Gastrocnemius medialis (tissue), 4 donors: ENCODE data around the gene RPGRIP1. TPM values are rescaled to one million over a fixed set of nuclear protein-coding genes. Genes with fewer than 3 reads are reported as not detected.
A peak's percentile ranks its signal among the peaks of the same experiment; 100 is the strongest.
"Not testable (repeated sequence)": the region's sequence is repeated elsewhere in the genome, so short reads cannot be mapped to it uniquely, and the experiment has no call there.

Experiments used
- ATAC-seq, 2 donors: fragments of 150-250 bp; one replicate each; pipeline ENCODE4 v1.9.1; 2016
- DNase-seq, 2 donors: peaks; one replicate each; pipeline ENCODE4 v3.0.0-alpha.2; 2019
- H3K27ac ChIP-seq, 4 donors: fragments of 200-600 bp; sonication (generic); 1 replicate in 1 of 4; 2 replicates in 3 of 4; pipeline ENCODE4 v1.5.1; 2016 to 2018; ENCODE audit warnings: mild to moderate bottlenecking in 2 of 4, moderate library complexity in 1 of 4
- H3K27me3 ChIP-seq, 3 donors: fragments of 200-600 bp; sonication (generic) in 2 of 3; 1 replicate in 1 of 3; 2 replicates in 2 of 3; pipeline versions ENCODE4 v1.5.1 to v1.6.0; 2016 to 2019; ENCODE audit warnings: mild to moderate bottlenecking in 1 of 3, moderate library complexity in 1 of 3
- H3K36me3 ChIP-seq, 2 donors: fragments of 200-600 bp; sonication (generic) in 1 of 2; one replicate each; pipeline ENCODE4 v1.5.1; 2017 to 2018
- H3K4me1 ChIP-seq, 2 donors: fragments of 200-600 bp; sonication (generic) in 1 of 2; one replicate each; pipeline ENCODE4 v1.5.1; 2016 to 2017; ENCODE audit warnings: mild to moderate bottlenecking in 2 of 2
- H3K4me3 ChIP-seq, 4 donors: fragments of 200-600 bp; sonication (generic) in 3 of 4; 1 replicate in 1 of 4; 2 replicates in 3 of 4; pipeline ENCODE4 v1.5.1; 2016 to 2019; ENCODE audit warnings: mild to moderate bottlenecking in 2 of 4
- H3K9me3 ChIP-seq, 3 donors: fragments of 200-600 bp; sonication (generic) in 2 of 3; 1 replicate in 1 of 3; 2 replicates in 2 of 3; pipeline ENCODE4 v1.5.1; 2016 to 2019
- POLR2A ChIP-seq, 2 donors: fragments of 450-650 bp; IDR thresholded peaks; one replicate each; pipeline ENCODE4 v1.6.1; 2017; ENCODE audit warnings: antibody characterized with exemption in 2 of 2, mild to moderate bottlenecking in 2 of 2, moderate library complexity in 2 of 2
- in situ Hi-C, 4 donors: fragments of 200-750 bp; cut with MboI; loops; one replicate each; pipeline versions ENCODE4 v1.15.0 to v1.8.0; 2017; ENCODE audit warnings: low sequenced_read_pairs in 4 of 4
- intact Hi-C: fragments of 100-400 bp; cut with DNase I; formaldehyde crosslinking; loops from one replicate; pipeline ENCODE4 v1.15.1; 2023; ENCODE audit warnings: low total_unique reads
- total RNA-seq, 4 donors: library from RNA; depleted of rRNA; stranded (reverse); fragments of >200 nt; gene quantifications; one replicate each; pipeline versions ENCODE4 v1.1.0 to v1.2.3, GENCODE V29; 2016
- TF ChIP-seq, protein P1 (sequence below), 5 experiments: fragments of 450-650 bp in 3 of 5; fragments of 200-600 bp in 2 of 5; sonication (generic) in 2 of 5; IDR thresholded peaks in 4 of 5; conservative IDR thresholded peaks in 1 of 5; 1 replicate in 4 of 5; 2 replicates in 1 of 5; pipeline ENCODE4 v1.5.1; 2016 to 2019; ENCODE audit warnings: antibody characterized with exemption in 5 of 5, mild to moderate bottlenecking in 3 of 5, moderate library complexity in 3 of 5

Gene RPGRIP1
- total RNA-seq, 4 donors from 2014 or later: not detected

DNA sequence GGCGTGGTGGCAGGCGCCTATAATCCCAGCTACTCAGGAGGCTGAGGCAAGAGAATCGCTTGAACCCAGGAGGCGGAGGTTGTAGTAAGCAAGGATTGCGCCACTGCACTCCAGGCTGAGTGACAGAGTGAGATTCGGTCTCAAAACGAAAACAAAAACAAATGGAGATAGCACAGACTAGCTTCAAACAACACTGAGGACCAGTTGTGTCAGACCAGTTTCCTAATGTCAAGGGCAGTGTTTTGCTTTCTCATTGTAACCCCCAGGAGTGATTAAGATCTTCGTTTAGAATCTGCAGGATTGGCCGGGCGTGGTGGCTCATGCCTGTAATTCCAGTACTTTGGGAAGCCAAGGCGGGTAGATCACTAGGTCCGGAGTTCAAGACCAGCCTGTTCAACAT is 18.5 kb downstream of the RPGRIP1 start:
- TF ChIP-seq POLR2A (IDR thresholded peaks at IDR 0.05): no peak
- TF ChIP-seq, protein P1, sequence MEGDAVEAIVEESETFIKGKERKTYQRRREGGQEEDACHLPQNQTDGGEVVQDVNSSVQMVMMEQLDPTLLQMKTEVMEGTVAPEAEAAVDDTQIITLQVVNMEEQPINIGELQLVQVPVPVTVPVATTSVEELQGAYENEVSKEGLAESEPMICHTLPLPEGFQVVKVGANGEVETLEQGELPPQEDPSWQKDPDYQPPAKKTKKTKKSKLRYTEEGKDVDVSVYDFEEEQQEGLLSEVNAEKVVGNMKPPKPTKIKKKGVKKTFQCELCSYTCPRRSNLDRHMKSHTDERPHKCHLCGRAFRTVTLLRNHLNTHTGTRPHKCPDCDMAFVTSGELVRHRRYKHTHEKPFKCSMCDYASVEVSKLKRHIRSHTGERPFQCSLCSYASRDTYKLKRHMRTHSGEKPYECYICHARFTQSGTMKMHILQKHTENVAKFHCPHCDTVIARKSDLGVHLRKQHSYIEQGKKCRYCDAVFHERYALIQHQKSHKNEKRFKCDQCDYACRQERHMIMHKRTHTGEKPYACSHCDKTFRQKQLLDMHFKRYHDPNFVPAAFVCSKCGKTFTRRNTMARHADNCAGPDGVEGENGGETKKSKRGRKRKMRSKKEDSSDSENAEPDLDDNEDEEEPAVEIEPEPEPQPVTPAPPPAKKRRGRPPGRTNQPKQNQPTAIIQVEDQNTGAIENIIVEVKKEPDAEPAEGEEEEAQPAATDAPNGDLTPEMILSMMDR (IDR thresholded peaks at IDR 0.05 in 4 of 5, conservative IDR thresholded peaks at IDR 0.05 in 1 of 5): no peak
- peaks cover 0 to 15% (median 5%) of the 10 kb centered on the region in 3 donors for H3K27me3 ChIP-seq
- DNase-seq (no peak), ATAC-seq (no peak)
- no peaks in the 10 kb centered on the region for H3K9me3 ChIP-seq
- in situ Hi-C loops: no loop called here
- no peak overlapping the region for H3K27ac ChIP-seq
- no peaks in the 10 kb centered on the region for H3K4me1 ChIP-seq
- H3K4me3 ChIP-seq: no peak overlapping the region
- H3K36me3 ChIP-seq: no peaks in the 10 kb centered on the region
- intact Hi-C loops: no loop called here

DNA sequence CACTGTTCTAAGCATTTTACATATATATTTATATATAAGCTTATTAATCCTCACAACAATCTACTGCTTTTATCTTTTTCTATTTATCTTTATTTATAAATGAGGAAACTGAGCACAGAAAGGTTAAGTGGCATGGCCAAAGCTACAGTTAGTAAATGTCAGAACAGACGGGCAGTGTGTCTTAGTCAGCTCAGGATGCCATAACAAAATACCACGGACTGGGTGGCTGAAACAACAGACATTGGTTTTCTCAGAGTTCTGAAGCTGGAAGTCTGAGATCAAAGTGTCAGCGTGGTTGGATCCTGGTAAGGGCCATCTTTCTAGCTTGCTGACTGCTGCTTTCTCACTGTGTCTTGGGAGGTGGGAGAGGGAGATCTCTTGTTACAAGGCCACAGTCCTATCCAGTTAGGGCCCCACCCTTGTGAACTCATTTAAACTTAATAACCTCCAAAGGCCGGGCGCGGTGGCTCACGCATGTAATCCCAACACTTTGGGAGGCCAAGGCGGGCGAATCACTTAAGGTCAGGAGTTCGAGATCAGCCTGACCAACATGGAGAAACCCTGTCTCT is 19.8 kb downstream of the RPGRIP1 start:
- DNase-seq: no peak
- in situ Hi-C loops (no loop called here), intact Hi-C loops (no loop called here)
- Histone ChIP-seq H3K36me3 (no peaks in the 10 kb centered on the region), H3K9me3 (no peaks in the 10 kb centered on the region), H3K4me1 (no peaks in the 10 kb centered on the region), H3K27ac (no peak overlapping the region), H3K4me3 (no peak overlapping the region), H3K27me3 (peaks cover 0 to 20% (median 5%) of the 10 kb centered on the region in 3 donors)
- TF ChIP-seq, protein P1 (IDR thresholded peaks at IDR 0.05 in 4 of 5, conservative IDR thresholded peaks at IDR 0.05 in 1 of 5): no peak
- TF ChIP-seq POLR2A (IDR thresholded peaks at IDR 0.05): no peak
- ATAC-seq: no peak

DNA sequence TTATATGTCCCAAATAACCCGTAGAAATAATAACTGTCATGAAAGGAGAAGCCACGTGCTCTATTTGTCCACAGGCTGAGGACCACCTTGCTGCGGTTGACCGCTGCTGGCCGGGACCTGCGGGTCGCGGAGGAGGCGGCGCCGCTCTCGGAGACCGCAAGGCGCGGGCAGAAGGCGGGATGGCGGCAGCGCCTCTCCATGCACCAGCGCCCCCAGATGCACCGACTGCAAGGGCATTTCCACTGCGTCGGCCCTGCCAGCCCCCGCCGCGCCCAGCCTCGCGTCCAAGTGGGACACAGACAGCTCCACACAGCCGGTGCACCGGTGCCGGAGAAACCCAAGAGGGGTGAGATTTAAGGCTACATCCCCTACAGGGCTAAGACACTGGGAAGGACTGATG is 21.0 kb downstream of the RPGRIP1 start:
- DNase-seq (no peak), ATAC-seq (no peak)
- Histone ChIP-seq H3K27me3 (peaks cover 0 to 20% (median 5%) of the 10 kb centered on the region in 3 donors), H3K36me3 (no peaks in the 10 kb centered on the region), H3K9me3 (no peaks in the 10 kb centered on the region), H3K4me1 (no peaks in the 10 kb centered on the region), H3K4me3 (peak overlapping the region; percentile 7 to 25 (median 20)), H3K27ac (no peak overlapping the region)
- TF ChIP-seq, protein P1 (IDR thresholded peaks at IDR 0.05 in 4 of 5, conservative IDR thresholded peaks at IDR 0.05 in 1 of 5): peak in 1 of 5 experiments; percentile 25
- no peak for TF ChIP-seq POLR2A (IDR thresholded peaks at IDR 0.05)
- intact Hi-C loops (no loop called here), in situ Hi-C loops (no loop called here)

DNA sequence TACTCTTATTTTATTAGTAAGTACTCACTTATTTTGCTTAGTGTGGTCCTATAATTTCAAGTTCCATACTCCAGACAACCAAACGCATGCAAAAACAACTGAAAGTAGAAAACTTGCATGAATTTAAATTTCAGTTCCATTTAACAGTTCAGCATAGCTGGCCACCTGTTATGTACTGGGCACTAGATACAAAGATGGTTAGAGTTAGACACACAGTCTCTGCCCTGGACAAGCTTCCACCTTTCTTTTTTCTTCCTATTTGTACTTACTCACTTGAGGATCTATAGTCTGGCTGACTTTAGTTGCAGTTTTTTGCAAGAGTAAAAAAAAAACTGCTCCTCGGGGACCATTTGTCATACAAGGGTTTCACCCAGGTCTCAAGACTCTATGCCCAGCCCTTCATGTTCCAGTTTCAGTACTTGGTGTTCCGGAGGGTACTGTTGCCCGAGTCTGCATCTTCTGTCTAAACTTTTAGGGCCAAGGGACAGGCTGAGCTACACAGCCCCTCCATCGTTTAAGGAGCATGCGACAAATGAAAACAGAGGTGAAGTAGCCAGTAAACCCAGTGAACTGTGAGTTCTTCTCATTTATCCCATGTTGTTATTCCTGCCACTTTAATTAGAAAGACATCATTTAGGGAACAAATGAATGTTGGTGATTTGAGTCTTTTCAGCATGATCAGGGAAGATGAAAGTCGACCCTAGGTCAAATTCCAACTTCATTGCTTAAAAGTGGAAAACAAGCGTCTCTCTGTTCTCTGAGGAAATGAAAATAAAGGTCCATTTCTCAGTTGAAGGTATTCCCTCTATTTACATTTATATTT is 22.3 kb downstream of the RPGRIP1 start:
- DNase-seq: no peak
- Histone ChIP-seq H3K4me3 (no peak overlapping the region), H3K27ac (no peak overlapping the region), H3K4me1 (no peaks in the 10 kb centered on the region), H3K36me3 (no peaks in the 10 kb centered on the region), H3K9me3 (no peaks in the 10 kb centered on the region), H3K27me3 (peaks cover 0 to 20% (median 5%) of the 10 kb centered on the region in 3 donors)
- TF ChIP-seq POLR2A (IDR thresholded peaks at IDR 0.05): no peak
- TF ChIP-seq, protein P1 (IDR thresholded peaks at IDR 0.05 in 4 of 5, conservative IDR thresholded peaks at IDR 0.05 in 1 of 5): no peak
- in situ Hi-C loops: no loop called here
- intact Hi-C loops: no loop called here
- ATAC-seq: no peak

DNA sequence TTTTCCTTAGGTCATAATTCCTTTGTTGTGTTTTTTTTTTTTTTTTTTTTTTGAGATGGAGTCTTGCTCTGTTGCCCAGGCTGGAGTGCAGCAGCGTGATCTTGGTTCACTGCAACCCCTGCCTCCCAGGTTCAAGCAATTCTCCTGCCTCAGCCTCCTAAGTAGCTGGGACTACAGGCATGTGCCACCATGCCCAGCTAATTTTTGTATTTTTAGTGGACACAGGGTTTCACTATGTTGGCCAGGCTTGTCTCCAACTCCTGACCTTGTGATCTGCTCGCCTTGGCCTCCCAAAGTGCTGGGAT is 22.9 kb downstream of the RPGRIP1 start:
- H3K4me1 ChIP-seq, in situ Hi-C loops, ATAC-seq, H3K36me3 ChIP-seq, intact Hi-C loops, H3K27ac ChIP-seq, DNase-seq, H3K4me3 ChIP-seq, H3K9me3 ChIP-seq: not testable (repeated sequence)
- H3K27me3 ChIP-seq: peaks cover 0 to 20% (median 5%) of the 10 kb centered on the region in 3 donors
